Gastrocnemius medialis (tissue), 4 donors: ENCODE results near the gene MSL1.

Experiments
- CTCF ChIP-seq, 5 experiments: fragments of 450-650 bp in 3 of 5; fragments of 200-600 bp in 2 of 5; sonication (generic) in 2 of 5; IDR thresholded peaks in 4 of 5; conservative IDR thresholded peaks in 1 of 5; 1 replicate in 4 of 5; 2 replicates in 1 of 5; pipeline ENCODE4 v1.5.1; 2016 to 2019; ENCODE audit warnings: antibody characterized with exemption in 5 of 5, mild to moderate bottlenecking in 3 of 5, moderate library complexity in 3 of 5
- POLR2A ChIP-seq, 2 donors: fragments of 450-650 bp; IDR thresholded peaks; one replicate each; pipeline ENCODE4 v1.6.1; 2017; ENCODE audit warnings: antibody characterized with exemption in 2 of 2, mild to moderate bottlenecking in 2 of 2, moderate library complexity in 2 of 2

GRCh38 chr17:40094874-40095273, 26.9 kb upstream of the MSL1 start:
- TF ChIP-seq CTCF (IDR thresholded peaks at IDR 0.05 in 4 of 5, conservative IDR thresholded peaks at IDR 0.05 in 1 of 5) (no peak), POLR2A (IDR thresholded peaks at IDR 0.05) (no peak)
